HEK293 (cell line): Measurements from ENCODE around the gene TNS1.

Experiments
- CTCF ChIA-PET: fragments of 350-600 bp; formaldehyde crosslinking; extraction: SDS; loops from one replicate; lab custom pipeline; 2021; ENCODE audit warnings: antibody characterized with exemption; lab: Yijun Ruan, JAX
- POLR2A ChIA-PET: fragments of 300-600 bp; formaldehyde crosslinking; extraction: SDS; loops from one replicate; lab custom pipeline; 2020; ENCODE audit warnings: antibody characterized with exemption, inconsistent platforms; lab: Yijun Ruan, JAX
- H3K27ac ChIP-seq: fragments of 200-500 bp; sonication (Bioruptor generic); 2 replicates; pipeline ENCODE4 v1.5.1; 2014; ENCODE audit warnings: low read depth, low read length, control low read depth, inconsistent platforms; ENCODE audit errors: extremely low read depth
- H3K36me3 ChIP-seq, 2 experiments: fragments of 200-500 bp in 1 of 2; sonication (Bioruptor generic) in 1 of 2; 1 replicate in 1 of 2; 2 replicates in 1 of 2; pipeline ENCODE4 v1.5.1; 2014 to 2017; ENCODE audit warnings: inconsistent platforms in 2 of 2, low read length in 2 of 2; ENCODE audit not compliant: control insufficient read depth in 2 of 2, insufficient read depth in 1 of 2
- H3K4me1 ChIP-seq: fragments of 200-500 bp; sonication (Bioruptor generic); 2 replicates; pipeline ENCODE4 v1.5.1; 2014; ENCODE audit warnings: mild to moderate bottlenecking, low read length, inconsistent platforms; ENCODE audit not compliant: control insufficient read depth, insufficient read depth
- H3K4me3 ChIP-seq: 2 replicates; pipeline ENCODE4 v1.5.1; 2011; ENCODE audit warnings: low read depth, mild to moderate bottlenecking, control low read depth, low read length, moderate library complexity
- H3K9me3 ChIP-seq: fragments of 200-500 bp; sonication (Bioruptor generic); 2 replicates; pipeline ENCODE4 v1.5.1; 2014; ENCODE audit warnings: low read depth, low read length, inconsistent platforms; ENCODE audit not compliant: control insufficient read depth, insufficient read depth
- HOXA7 ChIP-seq: sonication (generic); formaldehyde crosslinking; IDR thresholded peaks from 2 replicates; pipeline ENCODE4 v1.8.1; 2022; ENCODE audit warnings: missing genetic modification reagents, borderline replicate concordance
- MYNN ChIP-seq: fragments of 450-650 bp; formaldehyde crosslinking; IDR thresholded peaks from 2 replicates; pipeline ENCODE4 v1.5.1; 2016; ENCODE audit warnings: missing biosample characterization, missing genetic modification characterization, borderline replicate concordance
- OVOL3 ChIP-seq: fragments of 450-650 bp; formaldehyde crosslinking; IDR thresholded peaks from 2 replicates; pipeline ENCODE4 v1.5.1; 2016; ENCODE audit warnings: missing biosample characterization, missing genetic modification characterization
- SCRT1 ChIP-seq: fragments of 450-650 bp; formaldehyde crosslinking; IDR thresholded peaks from 2 replicates; pipeline ENCODE4 v1.5.1; 2016; ENCODE audit warnings: missing biosample characterization, missing genetic modification characterization, borderline replicate concordance
- SP7 ChIP-seq: fragments of 450-650 bp; formaldehyde crosslinking; IDR thresholded peaks from 2 replicates; pipeline ENCODE4 v1.5.1; 2016; ENCODE audit warnings: missing biosample characterization, missing genetic modification characterization
- TCF7L2 ChIP-seq: IDR thresholded peaks from 2 replicates; pipeline ENCODE4 v1.6.1; 2011; ENCODE audit warnings: low read depth, mild to moderate bottlenecking, inconsistent platforms, low read length, moderate library complexity, borderline replicate concordance
- ZFHX2 ChIP-seq: fragments of 450-650 bp; formaldehyde crosslinking; conservative IDR thresholded peaks from 2 replicates; pipeline ENCODE4 v1.5.1; 2016; ENCODE audit warnings: missing biosample characterization, missing genetic modification characterization
- ZIC2 ChIP-seq: fragments of 450-650 bp; formaldehyde crosslinking; IDR thresholded peaks from 2 replicates; pipeline ENCODE4 v1.5.1; 2016; ENCODE audit warnings: missing biosample characterization, missing genetic modification characterization
- ZNF112 ChIP-seq: fragments of 450-650 bp; formaldehyde crosslinking; IDR thresholded peaks from 2 replicates; pipeline ENCODE4 v1.5.0; 2017; ENCODE audit warnings: missing biosample characterization, missing genetic modification characterization
- ZNF184 ChIP-seq: fragments of 450-650 bp; IDR thresholded peaks from 2 replicates; pipeline ENCODE4 v1.5.1; 2018; ENCODE audit warnings: missing biosample characterization, mild to moderate bottlenecking, missing genetic modification characterization
- ZNF416 ChIP-seq: fragments of 450-650 bp; formaldehyde crosslinking; IDR thresholded peaks from 2 replicates; pipeline ENCODE4 v1.5.1; 2016; ENCODE audit warnings: missing biosample characterization, missing genetic modification characterization
- ZNF426 ChIP-seq: fragments of 450-650 bp; formaldehyde crosslinking; IDR thresholded peaks from 2 replicates; pipeline ENCODE4 v1.5.1; 2017; ENCODE audit warnings: missing biosample characterization, missing genetic modification characterization, mild to moderate bottlenecking, inconsistent platforms, moderate library complexity
- ZNF521 ChIP-seq: fragments of 450-650 bp; formaldehyde crosslinking; IDR thresholded peaks from 2 replicates; pipeline ENCODE4 v1.5.1; 2017; ENCODE audit warnings: missing biosample characterization, mild to moderate bottlenecking, missing genetic modification characterization
- ZNF529 ChIP-seq: fragments of 450-650 bp; formaldehyde crosslinking; IDR thresholded peaks from 2 replicates; pipeline ENCODE4 v1.5.1; 2017; ENCODE audit warnings: missing genetic modification characterization, missing biosample characterization; ENCODE audit not compliant: insufficient replicate concordance
- ZNF768 ChIP-seq: fragments of 450-650 bp; formaldehyde crosslinking; IDR thresholded peaks from 2 replicates; pipeline ENCODE4 v1.5.1; 2018; ENCODE audit warnings: missing biosample characterization, mild to moderate bottlenecking, missing genetic modification characterization
- ZNF843 ChIP-seq: fragments of 450-650 bp; formaldehyde crosslinking; IDR thresholded peaks from 2 replicates; pipeline ENCODE4 v1.5.1; 2016; ENCODE audit warnings: missing biosample characterization, missing genetic modification characterization
- ZSCAN30 ChIP-seq: fragments of 450-650 bp; IDR thresholded peaks from 2 replicates; pipeline ENCODE4 v1.5.1; 2018; ENCODE audit warnings: missing biosample characterization, mild to moderate bottlenecking, missing genetic modification characterization, moderate library complexity
- TF ChIP-seq, protein P1 (sequence below): fragments of 450-650 bp; formaldehyde crosslinking; IDR thresholded peaks from 2 replicates; pipeline ENCODE4 v1.5.1; 2016; ENCODE audit warnings: missing biosample characterization, missing genetic modification characterization
- TF ChIP-seq, protein P2 (sequence below): fragments of 450-650 bp; formaldehyde crosslinking; IDR thresholded peaks from 2 replicates; pipeline ENCODE4 v1.5.1; 2017; ENCODE audit warnings: missing biosample characterization, missing genetic modification characterization
- TF ChIP-seq, protein P3 (sequence below): sonication (generic); formaldehyde crosslinking; IDR thresholded peaks from 2 replicates; pipeline ENCODE4 v1.8.1; 2022; ENCODE audit warnings: mild to moderate bottlenecking, moderate library complexity, missing genetic modification reagents

Gene TNS1

DNA sequence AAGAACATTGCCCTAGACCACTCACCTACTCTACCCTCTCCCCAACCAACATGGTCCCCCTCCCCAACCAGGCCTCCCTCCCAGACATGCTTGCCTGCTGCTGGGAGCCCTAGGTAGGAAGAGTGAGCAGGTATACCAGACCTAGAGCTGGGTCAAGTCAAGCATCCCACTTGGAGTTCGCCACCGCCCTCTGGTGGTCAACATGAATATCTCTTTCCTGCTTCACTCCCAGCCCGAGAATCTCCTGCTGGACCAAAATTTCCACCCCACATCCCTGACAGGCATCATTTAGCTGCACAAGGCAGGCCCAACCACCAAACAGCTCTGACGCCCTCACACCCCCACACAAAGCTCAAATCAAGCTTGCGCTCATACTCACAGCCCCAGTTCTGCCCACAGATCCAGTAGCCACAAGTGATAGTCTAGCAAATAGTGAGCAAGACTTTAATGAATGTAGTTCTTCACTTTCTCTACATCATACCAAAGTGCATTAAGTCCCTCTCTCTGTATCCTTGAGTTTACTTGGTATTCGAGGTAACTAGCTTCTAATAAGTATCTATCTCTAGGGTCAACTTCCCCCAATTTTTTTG, 116.0 kb downstream of the TNS1 start (continued):
- TF ChIP-seq, protein P1, sequence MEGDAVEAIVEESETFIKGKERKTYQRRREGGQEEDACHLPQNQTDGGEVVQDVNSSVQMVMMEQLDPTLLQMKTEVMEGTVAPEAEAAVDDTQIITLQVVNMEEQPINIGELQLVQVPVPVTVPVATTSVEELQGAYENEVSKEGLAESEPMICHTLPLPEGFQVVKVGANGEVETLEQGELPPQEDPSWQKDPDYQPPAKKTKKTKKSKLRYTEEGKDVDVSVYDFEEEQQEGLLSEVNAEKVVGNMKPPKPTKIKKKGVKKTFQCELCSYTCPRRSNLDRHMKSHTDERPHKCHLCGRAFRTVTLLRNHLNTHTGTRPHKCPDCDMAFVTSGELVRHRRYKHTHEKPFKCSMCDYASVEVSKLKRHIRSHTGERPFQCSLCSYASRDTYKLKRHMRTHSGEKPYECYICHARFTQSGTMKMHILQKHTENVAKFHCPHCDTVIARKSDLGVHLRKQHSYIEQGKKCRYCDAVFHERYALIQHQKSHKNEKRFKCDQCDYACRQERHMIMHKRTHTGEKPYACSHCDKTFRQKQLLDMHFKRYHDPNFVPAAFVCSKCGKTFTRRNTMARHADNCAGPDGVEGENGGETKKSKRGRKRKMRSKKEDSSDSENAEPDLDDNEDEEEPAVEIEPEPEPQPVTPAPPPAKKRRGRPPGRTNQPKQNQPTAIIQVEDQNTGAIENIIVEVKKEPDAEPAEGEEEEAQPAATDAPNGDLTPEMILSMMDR (tag by site-specific recombination): peak; percentile 76
- TF ChIP-seq HOXA7 (CRISPR knock-in tag) (no peak), ZNF426 (tag by site-specific recombination) (no peak), ZSCAN30 (tag by site-specific recombination) (no peak), ZIC2 (tag by site-specific recombination) (no peak), MYNN (tag by site-specific recombination) (no peak), ZNF112 (tag by site-specific recombination) (no peak), ZNF768 (tag by site-specific recombination) (no peak), SCRT1 (tag by site-specific recombination) (no peak)

GRCh38 chr2:217886091-217886490, 116.7 kb downstream of the TNS1 start:
- H3K9me3 ChIP-seq: no peaks in the 10 kb centered on the region
- CTCF ChIA-PET: interaction anchor here (0.6 to 17.5 kb wide), 22 partner anchors 9 to 301 kb away, joined by 3 to 387 read pairs (median 6); no protein-coding TSS in a partner anchor
- no peak overlapping the region for H3K4me3 ChIP-seq
- POLR2A ChIA-PET: no interaction called here
- peaks cover 0 to 7% of the 10 kb centered on the region in 2 experiments; a peak in 1 of 3 replicates for H3K36me3 ChIP-seq
- no peaks in the 10 kb centered on the region for H3K4me1 ChIP-seq
- TF ChIP-seq ZNF184: no peak
- no peak for TF ChIP-seq ZNF843 (tag by site-specific recombination)
- no peak for TF ChIP-seq ZNF416
- no peak for TF ChIP-seq ZNF521 (tag by site-specific recombination)
- H3K27ac ChIP-seq: no peak overlapping the region

DNA sequence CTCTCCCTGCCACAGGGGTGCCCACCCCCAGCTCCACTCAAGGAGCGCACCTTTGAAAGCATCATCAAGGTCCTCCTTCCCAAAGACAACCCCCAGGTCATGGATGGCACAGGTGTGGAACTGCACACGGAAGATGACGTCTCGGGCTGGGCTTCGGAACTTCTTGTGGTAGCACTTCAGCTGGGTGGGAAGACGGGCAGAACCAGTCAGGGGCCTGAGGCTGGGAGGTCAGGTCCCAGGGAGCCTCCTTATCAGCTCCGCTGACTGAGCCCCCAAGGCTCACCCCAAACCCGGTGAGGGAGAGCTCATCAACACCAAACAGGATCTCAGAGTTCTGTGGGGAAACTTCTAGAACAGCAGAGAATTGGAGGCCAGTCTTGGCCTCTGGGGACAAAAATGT, 117.8 kb downstream of the TNS1 start:
- Histone ChIP-seq H3K36me3 (peaks cover 0 to 7% of the 10 kb centered on the region in 2 experiments; a peak in 1 of 3 replicates), H3K4me1 (no peaks in the 10 kb centered on the region), H3K27ac (no peak overlapping the region), H3K9me3 (no peaks in the 10 kb centered on the region), H3K4me3 (no peak overlapping the region)
- ChIA-PET POLR2A (no interaction called here), CTCF (interaction anchor here (0.5 to 17.5 kb wide), 11 partner anchors 9 to 1483 kb away, joined by 3 to 387 read pairs (median 4); no protein-coding TSS in a partner anchor)
- no peak for TF ChIP-seq TCF7L2
- TF ChIP-seq, protein P1 (tag by site-specific recombination): no peak
- TF ChIP-seq, protein P2, sequence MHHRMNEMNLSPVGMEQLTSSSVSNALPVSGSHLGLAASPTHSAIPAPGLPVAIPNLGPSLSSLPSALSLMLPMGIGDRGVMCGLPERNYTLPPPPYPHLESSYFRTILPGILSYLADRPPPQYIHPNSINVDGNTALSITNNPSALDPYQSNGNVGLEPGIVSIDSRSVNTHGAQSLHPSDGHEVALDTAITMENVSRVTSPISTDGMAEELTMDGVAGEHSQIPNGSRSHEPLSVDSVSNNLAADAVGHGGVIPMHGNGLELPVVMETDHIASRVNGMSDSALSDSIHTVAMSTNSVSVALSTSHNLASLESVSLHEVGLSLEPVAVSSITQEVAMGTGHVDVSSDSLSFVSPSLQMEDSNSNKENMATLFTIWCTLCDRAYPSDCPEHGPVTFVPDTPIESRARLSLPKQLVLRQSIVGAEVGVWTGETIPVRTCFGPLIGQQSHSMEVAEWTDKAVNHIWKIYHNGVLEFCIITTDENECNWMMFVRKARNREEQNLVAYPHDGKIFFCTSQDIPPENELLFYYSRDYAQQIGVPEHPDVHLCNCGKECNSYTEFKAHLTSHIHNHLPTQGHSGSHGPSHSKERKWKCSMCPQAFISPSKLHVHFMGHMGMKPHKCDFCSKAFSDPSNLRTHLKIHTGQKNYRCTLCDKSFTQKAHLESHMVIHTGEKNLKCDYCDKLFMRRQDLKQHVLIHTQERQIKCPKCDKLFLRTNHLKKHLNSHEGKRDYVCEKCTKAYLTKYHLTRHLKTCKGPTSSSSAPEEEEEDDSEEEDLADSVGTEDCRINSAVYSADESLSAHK (tag by site-specific recombination): no peak
- TF ChIP-seq OVOL3: no peak
- TF ChIP-seq, protein P3, sequence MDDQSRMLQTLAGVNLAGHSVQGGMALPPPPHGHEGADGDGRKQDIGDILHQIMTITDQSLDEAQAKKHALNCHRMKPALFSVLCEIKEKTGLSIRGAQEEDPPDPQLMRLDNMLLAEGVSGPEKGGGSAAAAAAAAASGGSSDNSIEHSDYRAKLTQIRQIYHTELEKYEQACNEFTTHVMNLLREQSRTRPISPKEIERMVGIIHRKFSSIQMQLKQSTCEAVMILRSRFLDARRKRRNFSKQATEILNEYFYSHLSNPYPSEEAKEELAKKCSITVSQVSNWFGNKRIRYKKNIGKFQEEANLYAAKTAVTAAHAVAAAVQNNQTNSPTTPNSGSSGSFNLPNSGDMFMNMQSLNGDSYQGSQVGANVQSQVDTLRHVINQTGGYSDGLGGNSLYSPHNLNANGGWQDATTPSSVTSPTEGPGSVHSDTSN (CRISPR knock-in tag): no peak
- no peak for TF ChIP-seq ZFHX2 (tag by site-specific recombination)
- no peak for TF ChIP-seq SP7 (tag by site-specific recombination)
- TF ChIP-seq ZNF529: no peak
